A549 (cell line): ENCODE data around the gene NHSL1. TPM values are rescaled to one million over a fixed set of nuclear protein-coding genes. Genes with fewer than 3 reads are reported as not detected.

ENCODE experiments used
- ATAC-seq, 2 experiments: fragments of 200-7000 bp in 1 of 2; fragments of >200 bp in 1 of 2; cut with Nextera tagmentation in 1 of 2; cut with Tn5 transposase in 1 of 2; 3 replicates each; pipeline versions ENCODE4 v1.8.0 to v1.9.1; 2018 to 2020; ENCODE audit warnings: mild to moderate bottlenecking in 1 of 2, moderate library complexity in 1 of 2
- CTCF ChIA-PET: fragments of 300-600 bp; sonication (Branson Sonifier 250); formaldehyde crosslinking; extraction: SDS; loops from one replicate; lab custom pipeline; 2021; ENCODE audit warnings: antibody characterized with exemption, inconsistent platforms; lab: Yijun Ruan, JAX
- POLR2A ChIA-PET: fragments of 350-600 bp; formaldehyde crosslinking; extraction: SDS; loops from one replicate; lab custom pipeline; 2021; ENCODE audit warnings: antibody characterized with exemption, inconsistent platforms; lab: Yijun Ruan, JAX
- DNase-seq, 2 experiments: peaks; one replicate each; pipeline versions ENCODE4 v3.0.0 to v3.0.0-alpha.2; 2011 to 2016; ENCODE audit warnings: low read depth in 1 of 2, low spot score in 1 of 2
- FAIRE-seq: peaks from 2 replicates; lab custom pipeline; 2011; peaks lifted over from hg19 to GRCh38; lab: Jason Lieb, UNC
- H3K27ac ChIP-seq, 2 experiments: fragments of >200 bp; sonication (Bioruptor Twin); formaldehyde crosslinking; 3 replicates each; pipeline ENCODE4 v1.5.1; 2016 to 2017
- H3K4me1 ChIP-seq: fragments of >200 bp; sonication (Bioruptor Twin); formaldehyde crosslinking; 3 replicates; pipeline ENCODE4 v1.6.1; 2016
- H3K4me2 ChIP-seq: fragments of >200 bp; sonication (Bioruptor Twin); formaldehyde crosslinking; 3 replicates; pipeline ENCODE4 v1.6.1; 2016
- H3K4me3 ChIP-seq: fragments of >200 bp; sonication (Bioruptor Twin); formaldehyde crosslinking; 3 replicates; pipeline ENCODE4 v1.5.1; 2016
- H3K9me3 ChIP-seq: fragments of >200 bp; sonication (Bioruptor Twin); formaldehyde crosslinking; 3 replicates; pipeline ENCODE4 v1.6.1; 2016
- CBX2 ChIP-seq: fragments of 200-600 bp; sonication (generic); IDR thresholded peaks from 2 replicates; pipeline ENCODE4 v1.6.1; 2016; ENCODE audit warnings: low read depth, mild to moderate bottlenecking, borderline replicate concordance
- CEBPB ChIP-seq, 2 experiments: fragments of >200 bp in 1 of 2; sonication (Bioruptor Twin) in 1 of 2; formaldehyde crosslinking in 1 of 2; IDR thresholded peaks; 2 replicates each; pipeline ENCODE4 v1.6.1; 2012 to 2016
- CHD4 ChIP-seq: fragments of 200-600 bp; sonication (generic); IDR thresholded peaks from 2 replicates; pipeline ENCODE4 v1.6.1; 2016; ENCODE audit warnings: antibody characterized with exemption, mild to moderate bottlenecking, borderline replicate concordance
- EHMT2 ChIP-seq: fragments of 200-600 bp; sonication (generic); IDR thresholded peaks from 2 replicates; pipeline ENCODE4 v1.6.1; 2016; ENCODE audit warnings: antibody characterized with exemption, low read depth, mild to moderate bottlenecking, moderate library complexity
- EP300 ChIP-seq, 2 experiments: fragments of >200 bp; sonication (Bioruptor Twin); formaldehyde crosslinking; IDR thresholded peaks; 2 replicates in 1 of 2; 3 replicates in 1 of 2; pipeline ENCODE4 v1.6.1; 2016 to 2017
- FOXS1 ChIP-seq: fragments of 250-450 bp; sonication (Bioruptor Pico); IDR thresholded peaks from 2 replicates; pipeline ENCODE4 v1.5.0; 2020; ENCODE audit warnings: mild to moderate bottlenecking, moderate library complexity
- HDAC2 ChIP-seq: fragments of 200-600 bp; sonication (generic); IDR thresholded peaks from 2 replicates; pipeline ENCODE4 v1.6.1; 2016
- JUNB ChIP-seq: fragments of >200 bp; sonication (Bioruptor Twin); formaldehyde crosslinking; IDR thresholded peaks from 2 replicates; pipeline ENCODE4 v1.6.1; 2016
- KDM5A ChIP-seq: fragments of 200-600 bp; sonication (generic); IDR thresholded peaks from 2 replicates; pipeline ENCODE4 v1.6.1; 2016; ENCODE audit warnings: antibody characterized with exemption, mild to moderate bottlenecking
- MAFK ChIP-seq: fragments of 450-650 bp; IDR thresholded peaks from 2 replicates; pipeline ENCODE4 v1.6.1; 2014; ENCODE audit not compliant: partially characterized antibody
- MAZ ChIP-seq: fragments of 150-350 bp; IDR thresholded peaks from 2 replicates; pipeline ENCODE4 v1.6.1; 2014; ENCODE audit warnings: antibody characterized with exemption, low read depth, low read length, borderline replicate concordance
- POLR2A ChIP-seq: IDR thresholded peaks from 2 replicates; pipeline ENCODE4 v1.6.1; 2012; ENCODE audit warnings: mild to moderate bottlenecking, low read length
- RARB ChIP-seq: fragments of 250-450 bp; sonication (Bioruptor Pico); IDR thresholded peaks from 2 replicates; pipeline ENCODE4 v1.8.0; 2021; ENCODE audit warnings: mild to moderate bottlenecking, moderate library complexity
- RFX5 ChIP-seq: fragments of 450-650 bp; IDR thresholded peaks from 2 replicates; pipeline ENCODE4 v1.7.1; 2014; ENCODE audit warnings: antibody characterized with exemption, mild to moderate bottlenecking, moderate library complexity
- RNF2 ChIP-seq: fragments of 200-600 bp; sonication (generic); IDR thresholded peaks from 2 replicates; pipeline ENCODE4 v1.6.1; 2016; ENCODE audit warnings: low read depth, mild to moderate bottlenecking, antibody characterized with exemption, moderate library complexity, borderline replicate concordance
- ZNF302 ChIP-seq: fragments of 250-450 bp; sonication (Bioruptor Pico); IDR thresholded peaks from 2 replicates; pipeline ENCODE4 v1.9.0; 2021; ENCODE audit warnings: inconsistent platforms, mild to moderate bottlenecking, moderate library complexity
- WGBS: methylation state at CpG from one replicate; pipeline ENCODE4 v1.1.6; 2017; ENCODE audit errors: missing lambda C conversion rate; 5-methylcytosine and 5-hydroxymethylcytosine counted together
- polyA plus RNA-seq, 4 experiments: library from polyadenylated mRNA; depleted of rRNA in 3 of 4; stranded (reverse); fragments of >200 nt; fragmentation: RNase III in 1 of 4; extraction: RNeasy Plus Mini Kit Qiagen cat#74134 plus additional on column Dnase treatment in 1 of 4; gene quantifications; 2 replicates in 3 of 4; 3 replicates in 1 of 4; pipeline ENCODE4 v1.2.3, GENCODE V29; 2011 to 2017
- TF ChIP-seq, protein P1 (sequence below): fragments of >200 bp; sonication (Bioruptor Twin); formaldehyde crosslinking; IDR thresholded peaks from 2 replicates; pipeline ENCODE4 v1.6.1; 2016
- TF ChIP-seq, protein P2 (sequence below): fragments of 450-650 bp; IDR thresholded peaks from 2 replicates; pipeline ENCODE4 v1.6.1; 2014; ENCODE audit warnings: antibody characterized with exemption
- TF ChIP-seq, protein P3 (sequence below): IDR thresholded peaks from 2 replicates; pipeline ENCODE4 v1.6.1; 2012
- TF ChIP-seq, protein P4 (sequence below): fragments of 250-450 bp; sonication (Bioruptor Pico); IDR thresholded peaks from 2 replicates; pipeline ENCODE4 v1.5.0; 2020; ENCODE audit warnings: low read depth, mild to moderate bottlenecking, moderate library complexity
- TF ChIP-seq, protein P5 (sequence below): fragments of 250-450 bp; sonication (Bioruptor Pico); IDR thresholded peaks from 2 replicates; pipeline ENCODE4 v1.5.0; 2021; ENCODE audit warnings: mild to moderate bottlenecking, moderate library complexity, borderline replicate concordance

Gene NHSL1
- polyA plus RNA-seq, 2 of the 4 experiments (the other 2 are of a cell fraction) = 1.6 to 2.8 TPM

DNA sequence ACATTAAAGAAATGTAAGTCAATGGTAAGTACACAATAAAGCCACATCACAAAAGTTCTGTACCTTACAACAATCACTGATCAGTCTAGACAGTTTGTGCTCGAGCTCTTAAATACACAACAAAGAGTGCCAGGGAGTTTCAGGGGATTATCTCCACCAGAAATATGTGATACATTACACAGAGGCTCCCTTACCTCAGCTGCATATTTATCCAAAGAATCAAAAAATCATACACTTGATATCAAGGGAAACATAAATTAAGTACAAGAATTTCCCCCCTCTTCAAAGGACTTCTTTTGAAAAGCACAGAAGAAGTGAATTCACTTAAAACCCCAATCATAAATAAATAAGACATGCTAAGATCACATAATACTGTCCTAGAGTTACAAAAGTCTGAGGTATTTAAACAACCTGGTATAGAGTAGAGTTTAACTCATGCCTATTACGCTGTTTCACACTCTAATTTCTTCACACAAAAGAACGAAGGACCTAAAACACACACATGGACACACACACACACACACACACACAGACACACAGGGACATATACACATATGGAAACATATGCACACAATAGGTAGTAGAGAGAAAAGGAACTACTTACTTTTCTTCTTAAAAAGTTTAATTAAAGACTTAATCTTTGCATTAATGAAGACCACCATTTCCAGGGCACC, 528 bp downstream of the NHSL1 start:
- WGBS = 83% methylated on average over 3 of the region's 3 CpGs
- ATAC-seq (no peak), FAIRE-seq (no peak), DNase-seq (no peak)
- Histone ChIP-seq H3K4me2 (peak overlapping the region; percentile 70; the same call in 2 of the 3 replicates), H3K4me1 (peaks cover 34% of the 10 kb centered on the region), H3K9me3 (no peaks in the 10 kb centered on the region), H3K4me3 (no peak overlapping the region)
- CTCF ChIA-PET = interaction anchor here (0.6 to 2.7 kb wide), 3 partner anchors 9 to 70 kb away, joined by 3 to 10 read pairs (median 3); no protein-coding TSS in a partner anchor
- TF ChIP-seq, protein P1, sequence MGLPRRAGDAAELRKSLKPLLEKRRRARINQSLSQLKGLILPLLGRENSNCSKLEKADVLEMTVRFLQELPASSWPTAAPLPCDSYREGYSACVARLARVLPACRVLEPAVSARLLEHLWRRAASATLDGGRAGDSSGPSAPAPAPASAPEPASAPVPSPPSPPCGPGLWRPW = no peak
- no peak for TF ChIP-seq RARB
- TF ChIP-seq, protein P2, sequence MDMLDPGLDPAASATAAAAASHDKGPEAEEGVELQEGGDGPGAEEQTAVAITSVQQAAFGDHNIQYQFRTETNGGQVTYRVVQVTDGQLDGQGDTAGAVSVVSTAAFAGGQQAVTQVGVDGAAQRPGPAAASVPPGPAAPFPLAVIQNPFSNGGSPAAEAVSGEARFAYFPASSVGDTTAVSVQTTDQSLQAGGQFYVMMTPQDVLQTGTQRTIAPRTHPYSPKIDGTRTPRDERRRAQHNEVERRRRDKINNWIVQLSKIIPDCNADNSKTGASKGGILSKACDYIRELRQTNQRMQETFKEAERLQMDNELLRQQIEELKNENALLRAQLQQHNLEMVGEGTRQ = no peak
- no peak for TF ChIP-seq RNF2
- TF ChIP-seq MAZ = no peak
- TF ChIP-seq, protein P3, sequence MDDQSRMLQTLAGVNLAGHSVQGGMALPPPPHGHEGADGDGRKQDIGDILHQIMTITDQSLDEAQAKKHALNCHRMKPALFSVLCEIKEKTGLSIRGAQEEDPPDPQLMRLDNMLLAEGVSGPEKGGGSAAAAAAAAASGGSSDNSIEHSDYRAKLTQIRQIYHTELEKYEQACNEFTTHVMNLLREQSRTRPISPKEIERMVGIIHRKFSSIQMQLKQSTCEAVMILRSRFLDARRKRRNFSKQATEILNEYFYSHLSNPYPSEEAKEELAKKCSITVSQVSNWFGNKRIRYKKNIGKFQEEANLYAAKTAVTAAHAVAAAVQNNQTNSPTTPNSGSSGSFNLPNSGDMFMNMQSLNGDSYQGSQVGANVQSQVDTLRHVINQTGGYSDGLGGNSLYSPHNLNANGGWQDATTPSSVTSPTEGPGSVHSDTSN = no peak
- no peak for TF ChIP-seq CHD4
- no peak for TF ChIP-seq POLR2A
- TF ChIP-seq, protein P4, sequence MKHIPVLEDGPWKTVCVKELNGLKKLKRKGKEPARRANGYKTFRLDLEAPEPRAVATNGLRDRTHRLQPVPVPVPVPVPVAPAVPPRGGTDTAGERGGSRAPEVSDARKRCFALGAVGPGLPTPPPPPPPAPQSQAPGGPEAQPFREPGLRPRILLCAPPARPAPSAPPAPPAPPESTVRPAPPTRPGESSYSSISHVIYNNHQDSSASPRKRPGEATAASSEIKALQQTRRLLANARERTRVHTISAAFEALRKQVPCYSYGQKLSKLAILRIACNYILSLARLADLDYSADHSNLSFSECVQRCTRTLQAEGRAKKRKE = no peak
- TF ChIP-seq FOXS1 (CRISPR knock-in tag) = no peak
- no peak for TF ChIP-seq CEBPB (IDR thresholded peaks at IDR 0.05)
- no peak for TF ChIP-seq ZNF302 (CRISPR knock-in tag)
- TF ChIP-seq RFX5 = no peak
- TF ChIP-seq, all 56 proteins: peak for 0
- POLR2A ChIA-PET = no interaction called here
- H3K27ac ChIP-seq = peak overlapping the region; percentile 14 to 40; a peak in 3 of 6 replicates

DNA sequence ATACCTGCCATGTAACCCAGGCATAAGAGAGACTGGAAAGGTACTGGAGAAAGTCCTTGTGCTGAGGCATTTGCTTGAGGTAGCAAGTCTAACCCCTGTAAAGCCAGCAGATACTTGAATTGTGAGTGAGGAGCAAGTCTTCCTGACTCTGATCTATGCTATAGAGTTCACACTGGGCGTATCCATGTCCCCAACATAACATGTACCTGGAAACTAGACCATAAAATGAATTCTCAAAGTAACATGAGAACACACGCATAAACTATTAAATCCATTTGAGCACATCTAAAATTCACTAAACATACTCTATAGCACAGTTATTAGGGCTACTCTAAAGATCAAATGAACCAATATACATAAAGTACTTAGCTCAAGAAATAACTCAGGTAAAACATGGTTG, 2.0 kb downstream of the NHSL1 start:
- peaks cover 27% of the 10 kb centered on the region; the same call in 2 of the 3 replicates for H3K4me1 ChIP-seq
- no peak overlapping the region for H3K4me2 ChIP-seq
- H3K4me3 ChIP-seq = no peak overlapping the region
- CTCF ChIA-PET = interaction anchor here (0.7 to 2.7 kb wide), 2 partner anchors 11 to 69 kb away, joined by 3 to 10 read pairs; no protein-coding TSS in a partner anchor
- DNase-seq (no peak), ATAC-seq (no peak), FAIRE-seq (no peak)
- POLR2A ChIA-PET = no interaction called here
- no peak overlapping the region for H3K27ac ChIP-seq
- H3K9me3 ChIP-seq = no peaks in the 10 kb centered on the region
- 88% methylated on average over 2 of the region's 2 CpGs for WGBS
- TF ChIP-seq, protein P5, sequence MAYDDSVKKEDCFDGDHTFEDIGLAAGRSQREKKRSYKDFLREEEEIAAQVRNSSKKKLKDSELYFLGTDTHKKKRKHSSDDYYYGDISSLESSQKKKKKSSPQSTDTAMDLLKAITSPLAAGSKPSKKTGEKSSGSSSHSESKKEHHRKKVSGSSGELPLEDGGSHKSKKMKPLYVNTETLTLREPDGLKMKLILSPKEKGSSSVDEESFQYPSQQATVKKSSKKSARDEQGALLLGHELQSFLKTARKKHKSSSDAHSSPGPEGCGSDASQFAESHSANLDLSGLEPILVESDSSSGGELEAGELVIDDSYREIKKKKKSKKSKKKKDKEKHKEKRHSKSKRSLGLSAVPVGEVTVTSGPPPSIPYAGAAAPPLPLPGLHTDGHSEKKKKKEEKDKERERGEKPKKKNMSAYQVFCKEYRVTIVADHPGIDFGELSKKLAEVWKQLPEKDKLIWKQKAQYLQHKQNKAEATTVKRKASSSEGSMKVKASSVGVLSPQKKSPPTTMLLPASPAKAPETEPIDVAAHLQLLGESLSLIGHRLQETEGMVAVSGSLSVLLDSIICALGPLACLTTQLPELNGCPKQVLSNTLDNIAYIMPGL = no peak
- TF ChIP-seq RFX5 (no peak), EP300 (IDR thresholded peaks at IDR 0.05) (no peak), JUNB (no peak), MAFK (no peak), KDM5A (no peak), HDAC2 (no peak)

DNA sequence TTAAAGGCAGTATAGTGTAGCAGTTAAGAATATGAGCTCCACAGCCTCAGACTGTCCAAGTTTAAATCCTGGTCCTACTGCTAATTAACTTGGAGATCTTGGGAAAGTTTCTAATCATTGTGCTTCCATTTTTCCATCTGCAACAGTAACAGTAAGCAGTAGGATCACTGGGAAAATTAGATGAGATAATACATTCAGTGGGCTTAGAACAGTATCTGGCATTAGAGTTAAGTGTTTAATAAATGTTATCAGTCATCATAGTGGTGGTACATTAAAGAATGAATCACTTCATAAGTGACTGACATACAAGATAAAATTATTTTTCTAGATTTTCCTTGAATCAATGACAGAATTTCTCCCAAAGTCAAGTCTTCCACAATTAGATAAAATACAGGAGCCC, 5.0 kb downstream of the NHSL1 start:
- peaks cover 12% of the 10 kb centered on the region; the same call in 2 of the 3 replicates for H3K4me1 ChIP-seq
- no peak overlapping the region for H3K4me2 ChIP-seq
- H3K4me3 ChIP-seq = no peak overlapping the region
- no peak overlapping the region for H3K27ac ChIP-seq
- FAIRE-seq (no peak), DNase-seq (no peak), ATAC-seq (no peak)
- ChIA-PET CTCF (interaction anchor here (0.9 kb wide), 1 partner anchor 65 kb away, joined by 3 read pairs; no protein-coding TSS in a partner anchor), POLR2A (no interaction called here)
- no peak for TF ChIP-seq CBX2
- no peak for TF ChIP-seq EHMT2
- no peaks in the 10 kb centered on the region for H3K9me3 ChIP-seq
